PC-3 (cell line): ENCODE measurements around the gene SETMAR.

Experiments
- CTCF ChIP-seq: fragments of 300-600 bp; sonication (generic); conservative IDR thresholded peaks from 2 replicates; pipeline ENCODE4 v1.5.1; 2017; ENCODE audit warnings: antibody characterized with exemption, low read depth, mild to moderate bottlenecking, low read length
- EZH2phosphoT487 ChIP-seq: fragments of 300-600 bp; sonication (generic); IDR thresholded peaks from 2 replicates; pipeline ENCODE4 v1.6.1; 2018; ENCODE audit warnings: mild to moderate bottlenecking, antibody characterized with exemption, low read length, borderline replicate concordance

GRCh38 chr3:4358273-4358672 is 55.1 kb downstream of the SETMAR start:
- TF ChIP-seq CTCF (no peak), EZH2phosphoT487 (no peak)
